ENCODE data around the gene INF2.

INF2 gene

GRCh38 chr14:104691546-104692260 is 2.3 kb downstream of the INF2 start:
- DNase-seq = no peak

DNA sequence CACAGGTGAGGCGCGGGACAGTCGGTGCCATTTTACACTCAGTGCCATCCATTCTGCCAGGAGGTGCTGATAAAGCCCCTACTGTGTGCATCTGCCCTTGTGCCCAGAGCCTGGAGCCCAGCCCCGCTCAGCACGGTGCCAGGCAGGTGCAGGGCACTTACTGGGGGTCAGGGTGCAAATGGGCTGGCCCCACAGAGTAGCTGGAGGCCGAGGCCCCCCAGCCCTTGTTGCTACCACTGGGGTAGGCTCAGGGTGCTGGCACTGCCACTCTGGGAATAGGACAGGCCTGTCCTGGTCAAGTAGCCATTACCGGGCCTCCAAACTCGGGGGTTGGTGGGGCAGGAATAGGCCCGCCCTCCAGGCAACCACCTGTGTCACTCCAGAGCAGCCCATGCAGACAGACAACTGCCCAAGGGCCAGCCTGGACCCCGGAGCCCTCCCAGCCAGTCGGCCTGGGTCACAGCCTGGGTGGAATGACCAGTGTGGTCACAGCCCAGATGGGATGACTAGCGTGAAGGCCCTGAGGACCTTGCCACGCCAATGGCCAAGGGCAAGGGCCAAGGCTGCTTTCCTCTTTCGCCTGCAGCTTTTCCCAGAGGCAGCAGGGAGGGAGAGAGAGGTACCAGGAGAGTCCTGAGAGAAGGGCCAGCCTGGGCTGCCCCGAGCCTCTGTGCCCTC is 3.0 kb downstream of the INF2 start:
- DNase-seq = no peak

DNA sequence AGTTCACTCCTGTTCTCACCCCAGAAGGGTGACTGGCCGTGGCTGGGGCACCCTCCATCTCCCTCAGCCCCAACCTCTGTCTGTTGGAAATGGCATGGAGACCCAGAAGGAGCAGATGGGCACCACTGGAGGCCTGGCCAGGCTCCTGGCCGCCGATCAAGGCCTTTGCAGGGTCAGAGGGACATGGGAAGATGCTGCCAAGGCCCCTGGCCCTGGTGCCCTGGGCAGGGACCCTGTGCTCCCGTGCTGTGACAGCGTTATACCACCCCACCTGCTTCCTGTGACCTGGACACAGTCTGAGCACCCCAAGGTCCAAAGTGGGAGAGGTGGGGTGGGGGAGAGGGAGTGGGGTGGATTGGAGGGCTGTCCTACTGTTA is 3.5 kb downstream of the INF2 start:
- no peak for DNase-seq

GRCh38 chr14:104693482-104694431 is 4.3 kb downstream of the INF2 start:
- no peak for DNase-seq

- DNase-seq = no peak
Observed at GRCh38 chr14:104694475-104694950, 5.1 kb downstream of the INF2 start.

GRCh38 chr14:104694991-104695659 is 5.7 kb downstream of the INF2 start:
- DNase-seq = peak in 1 of 4 experiments; percentile 52

DNA sequence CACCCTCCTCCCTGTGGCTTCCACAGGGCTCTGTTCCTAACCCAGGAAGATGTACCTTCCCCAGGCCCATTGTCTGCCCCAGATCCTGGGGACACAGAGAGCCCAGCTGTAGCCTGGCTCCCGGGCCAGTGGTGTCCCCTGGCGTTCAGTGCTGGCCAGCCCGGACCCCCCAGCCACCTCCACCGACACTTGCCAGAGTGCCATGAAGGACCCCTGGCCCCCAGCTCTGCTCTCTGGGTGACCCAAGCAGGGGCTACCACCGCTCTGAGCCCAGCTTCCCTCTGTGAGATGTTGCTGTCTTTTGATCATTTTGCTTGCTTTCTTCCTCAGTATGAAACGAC is 6.2 kb downstream of the INF2 start:
- no peak for DNase-seq

DNA sequence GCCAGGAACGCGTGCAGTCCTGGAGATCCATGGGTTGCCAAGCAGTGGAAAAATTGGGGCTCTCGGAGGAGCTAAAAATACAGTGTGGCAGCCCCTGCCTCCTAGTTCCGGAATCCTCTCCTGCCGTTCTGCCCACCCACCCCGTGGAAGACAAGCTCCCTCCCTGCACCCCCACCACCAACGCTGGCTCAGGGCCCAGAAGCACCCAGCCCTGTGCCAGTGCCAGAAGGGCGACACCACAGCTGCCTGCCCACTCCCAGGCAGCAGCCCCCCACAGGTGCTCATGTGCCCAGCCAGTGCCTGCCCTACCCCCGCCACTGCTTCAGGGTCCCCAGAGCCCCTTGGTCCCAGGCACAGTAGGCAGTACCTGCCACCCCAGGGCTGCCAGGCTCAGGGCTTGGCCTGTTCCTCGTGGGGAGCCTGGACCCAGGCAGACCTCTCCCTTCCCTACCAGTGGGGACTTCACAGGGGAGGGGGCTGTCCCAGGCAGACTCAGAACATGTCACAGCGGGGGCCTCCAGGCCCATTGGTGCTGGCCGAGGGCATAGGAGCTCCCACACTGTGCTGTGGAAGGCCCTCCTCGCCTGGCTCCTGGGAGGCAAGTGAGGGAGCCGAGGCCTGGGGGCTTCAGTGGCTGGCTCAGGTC is 7.4 kb downstream of the INF2 start:
- no peak for DNase-seq

DNA sequence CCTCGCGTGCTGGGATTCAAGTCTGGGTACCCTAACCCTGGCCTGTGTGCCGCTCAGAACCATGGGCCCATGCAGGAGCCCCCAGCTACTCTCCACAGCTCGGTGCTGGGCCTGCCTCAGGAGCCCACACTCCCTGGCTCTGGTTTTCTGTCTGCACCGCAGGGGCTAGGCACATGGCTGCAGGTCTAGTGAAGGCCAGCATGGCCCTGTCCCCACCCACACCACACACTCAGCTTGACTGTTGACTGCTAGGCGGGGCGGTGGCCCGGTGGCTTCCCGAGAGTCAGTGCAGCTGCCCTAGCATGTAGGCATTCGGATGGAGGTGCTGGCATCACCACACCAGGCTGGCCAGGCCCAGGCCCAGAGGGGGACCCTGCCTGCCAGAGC is 7.9 kb downstream of the INF2 start:
- DNase-seq = no peak

GRCh38 chr14:104697892-104698583 is 8.6 kb downstream of the INF2 start:
- DNase-seq = no peak

DNA sequence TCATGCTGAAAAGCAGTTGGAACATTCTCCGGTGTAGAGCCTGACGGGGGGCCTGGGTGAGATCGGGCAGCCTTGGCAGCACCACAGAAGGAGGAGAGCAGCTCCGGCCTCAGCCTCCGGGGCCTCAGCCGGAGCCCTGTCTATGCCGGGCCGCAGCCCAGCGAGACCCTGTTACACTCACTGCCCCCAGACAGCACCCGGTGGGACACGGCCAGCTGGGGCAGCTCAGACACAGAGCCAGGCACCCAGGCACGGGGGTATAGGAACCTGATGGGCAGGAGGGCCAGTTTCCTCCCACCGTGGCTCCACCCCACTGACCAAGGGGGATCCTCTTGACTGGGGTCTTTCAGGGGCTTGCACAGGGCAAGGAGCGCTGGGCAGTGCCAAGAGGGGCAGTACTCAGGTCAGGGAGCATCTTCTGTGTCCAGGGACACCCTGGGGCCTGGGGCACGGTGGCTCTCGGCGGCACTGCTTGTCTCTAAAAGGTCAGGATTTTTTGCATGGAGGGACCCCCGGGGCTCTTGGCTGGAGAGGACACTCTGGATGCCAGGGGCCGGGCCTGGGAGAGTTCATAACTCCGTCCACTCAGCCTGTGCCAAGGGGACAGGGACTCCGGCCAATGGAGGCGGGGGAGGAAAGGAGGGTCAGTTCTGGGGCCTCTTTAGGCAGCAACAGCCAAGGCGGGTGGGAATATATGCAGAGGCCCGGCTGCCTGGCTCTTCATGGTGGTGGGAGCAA is 9.4 kb downstream of the INF2 start:
- DNase-seq = no peak

GRCh38 chr14:104699426-104699748 is 10.0 kb downstream of the INF2 start:
- DNase-seq = no peak

GRCh38 chr14:104700225-104700651 is 10.8 kb downstream of the INF2 start:
- no peak for DNase-seq

GRCh38 chr14:104700747-104701217 is 11.4 kb downstream of the INF2 start:
- no peak for DNase-seq

- no peak for DNase-seq
Observed at GRCh38 chr14:104701383-104702076, 12.1 kb downstream of the INF2 start.

DNA sequence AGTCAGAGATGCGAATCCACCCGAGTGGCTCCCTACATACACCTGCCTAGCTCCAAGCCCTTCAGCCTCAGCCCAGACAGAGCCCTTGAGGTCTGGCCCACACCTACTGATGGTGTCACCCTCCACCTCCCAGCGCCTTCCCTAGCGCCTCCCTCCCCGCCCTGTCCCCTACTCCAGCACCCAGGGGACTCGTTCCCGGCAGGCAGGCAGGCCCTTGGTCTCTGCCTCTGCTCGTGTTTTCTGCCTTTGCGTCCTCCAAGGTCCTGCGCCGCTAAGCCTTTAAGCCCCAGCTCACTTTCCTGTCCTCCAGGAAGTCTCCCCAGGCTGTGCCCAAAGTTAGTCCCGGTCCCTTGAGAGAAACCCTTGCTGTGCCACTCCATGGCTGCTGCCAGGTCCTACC is 12.7 kb downstream of the INF2 start:
- no peak for DNase-seq

GRCh38 chr14:104702673-104703072 is 13.3 kb downstream of the INF2 start:
- DNase-seq = no peak

DNA sequence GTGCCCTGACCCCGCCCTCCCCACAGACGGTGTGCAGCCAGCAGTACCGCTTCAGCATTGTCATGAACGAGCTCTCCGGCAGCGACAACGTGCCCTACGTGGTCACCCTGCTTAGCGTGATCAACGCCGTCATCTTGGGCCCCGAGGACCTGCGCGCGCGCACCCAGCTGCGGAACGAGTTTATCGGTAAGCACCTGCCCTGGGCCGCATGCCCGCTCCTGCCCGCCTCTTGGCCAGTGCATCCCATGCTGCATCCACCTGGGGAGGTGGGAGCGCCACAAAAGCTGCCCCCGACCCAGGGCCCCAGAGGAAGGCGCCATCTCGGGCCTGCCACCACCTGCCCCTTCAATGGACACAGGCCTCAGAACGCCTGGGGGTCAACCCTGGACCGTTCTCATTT is 13.9 kb downstream of the INF2 start:
- DNase-seq = no peak

DNA sequence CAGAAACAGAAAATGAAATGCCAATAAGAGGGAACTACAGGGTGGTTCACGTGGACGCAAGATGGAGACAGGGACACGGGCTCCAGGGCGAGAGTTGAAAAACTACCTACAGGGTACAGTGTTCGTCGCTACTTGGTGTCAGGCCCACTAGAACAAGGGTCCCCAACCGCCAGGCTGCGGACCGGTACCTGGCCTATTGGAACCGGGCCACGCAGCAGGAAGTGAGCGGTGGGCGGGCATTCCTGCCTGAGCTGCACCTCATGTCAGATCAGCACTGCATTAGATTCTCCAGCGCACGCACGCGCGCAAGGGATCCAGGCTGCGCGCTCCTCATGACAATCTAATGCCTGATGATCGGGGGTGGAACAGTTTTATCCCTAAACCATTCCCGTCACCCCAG is 14.8 kb downstream of the INF2 start:
- DNase-seq = no peak

DNA sequence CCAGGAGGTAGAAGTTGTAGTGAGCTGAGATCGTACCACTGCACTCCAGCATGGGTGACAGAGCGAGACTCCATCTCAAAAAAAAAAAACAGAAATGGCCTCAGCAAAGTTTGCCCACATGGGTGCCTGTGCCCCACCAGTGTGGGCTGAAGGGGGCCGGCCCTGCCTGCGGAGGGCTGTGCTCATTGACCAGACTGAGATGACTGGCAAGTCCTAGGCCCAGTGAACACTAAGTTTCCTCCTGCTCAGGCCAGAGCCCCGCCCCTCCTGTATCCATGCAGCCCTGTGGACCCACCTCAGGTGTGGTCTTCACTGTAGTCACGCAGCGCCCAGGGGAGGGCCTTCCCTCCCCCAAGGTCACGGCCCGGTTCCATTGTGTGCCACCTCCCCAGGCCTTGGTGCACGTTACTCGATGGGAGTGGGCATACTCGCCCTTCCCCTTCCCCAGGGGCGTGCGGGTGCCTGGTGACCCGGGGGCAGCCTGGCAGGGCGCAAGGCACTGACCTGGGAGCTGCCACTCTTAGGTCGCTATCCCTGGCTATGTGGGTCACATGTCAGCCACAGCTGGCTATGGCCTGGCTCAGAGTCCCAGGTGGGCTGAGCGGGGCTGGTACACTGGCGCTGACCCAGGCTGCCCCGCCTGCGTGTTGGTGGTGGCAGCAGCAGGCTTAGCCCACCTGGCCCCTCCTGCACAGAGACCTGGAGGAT is 16.1 kb downstream of the INF2 start:
- DNase-seq = no peak

Data from activated CD4-positive, CD25-positive, alpha-beta regulatory T cell (primary cell).